Tibial artery (tissue), 4 donors: Measurements from ENCODE around the gene AP5Z1.

Experiments used
- DNase-seq, 2 donors: peaks; one replicate each; pipeline ENCODE4 v3.0.0-alpha.2; 2019
- H3K27ac ChIP-seq, 2 donors: fragments of 200-600 bp; sonication (generic) in 1 of 2; 1 replicate in 1 of 2; 2 replicates in 1 of 2; pipeline ENCODE4 v1.5.1; 2018 to 2019; ENCODE audit warnings: mild to moderate bottlenecking in 1 of 2
- H3K27me3 ChIP-seq, 2 donors: fragments of 200-600 bp; sonication (generic) in 1 of 2; one replicate each; pipeline versions ENCODE4 v1.5.1 to v1.6.0; 2016 to 2019
- H3K36me3 ChIP-seq, 3 donors: fragments of 200-600 bp; sonication (generic) in 2 of 3; one replicate each; pipeline ENCODE4 v1.5.1; 2016 to 2019; ENCODE audit warnings: mild to moderate bottlenecking in 2 of 3
- H3K4me1 ChIP-seq, 4 donors: fragments of 200-600 bp; sonication (generic) in 2 of 4; 1 replicate in 3 of 4; 2 replicates in 1 of 4; pipeline ENCODE4 v1.5.1; 2016 to 2019
- H3K4me3 ChIP-seq, 2 donors: fragments of 200-600 bp; sonication (generic) in 1 of 2; 1 replicate in 1 of 2; 2 replicates in 1 of 2; pipeline ENCODE4 v1.5.1; 2018 to 2019; ENCODE audit warnings: mild to moderate bottlenecking in 2 of 2
- H3K9me3 ChIP-seq, 3 donors: fragments of 200-600 bp; sonication (generic) in 1 of 3; one replicate each; pipeline ENCODE4 v1.5.1; 2016 to 2019
- intact Hi-C: fragments of 100-400 bp; cut with DNase I; formaldehyde crosslinking; loops from one replicate; pipeline ENCODE4 v1.15.0; 2023; ENCODE audit warnings: low total_unique reads
- TF ChIP-seq, protein P1 (sequence below), 2 experiments: fragments of 200-600 bp in 1 of 2; fragments of 450-650 bp in 1 of 2; IDR thresholded peaks; one replicate each; pipeline ENCODE4 v1.5.1; 2017 to 2019; ENCODE audit warnings: antibody characterized with exemption in 2 of 2, mild to moderate bottlenecking in 1 of 2, moderate library complexity in 1 of 2

Gene AP5Z1

DNA sequence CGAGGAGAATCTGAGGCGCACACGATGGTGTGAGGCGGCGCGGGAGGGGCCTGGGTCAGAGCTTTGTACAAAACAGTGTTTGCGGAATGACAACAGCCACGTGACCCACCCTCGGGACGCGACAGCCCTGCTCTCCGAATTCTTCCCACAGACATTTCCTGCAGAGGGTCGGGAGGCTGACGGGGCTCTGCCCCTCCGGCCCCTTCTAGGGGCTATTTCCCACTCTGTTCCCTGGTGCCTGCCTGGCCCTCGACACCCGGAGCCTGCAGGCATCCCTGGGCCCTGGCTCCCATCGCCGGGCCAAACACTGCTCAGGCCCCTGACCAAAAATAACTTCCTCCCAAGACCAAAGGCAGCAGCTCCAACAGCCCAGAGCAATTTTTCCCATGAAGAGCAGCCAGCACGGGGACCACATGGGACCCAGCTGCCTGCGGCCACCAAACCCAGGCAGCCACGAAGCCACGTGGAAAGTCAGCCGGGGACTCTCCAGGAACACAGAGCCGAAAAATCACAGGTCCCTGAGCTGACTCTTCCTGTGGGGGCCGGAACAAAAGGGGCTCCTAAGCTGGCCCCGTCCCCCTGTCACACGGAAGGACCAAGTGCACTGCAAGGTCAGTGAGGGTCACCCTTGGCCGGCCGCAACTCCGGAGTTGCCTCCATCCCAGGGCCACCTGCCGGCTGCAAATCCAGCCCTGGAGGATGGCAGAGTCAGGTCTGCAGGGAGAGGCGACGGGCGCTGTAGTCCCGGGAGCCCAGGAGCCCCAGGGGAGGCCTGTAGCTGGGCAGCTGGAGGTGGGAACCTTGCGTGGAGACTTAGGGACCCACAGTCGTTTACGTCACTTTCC, 44.4 kb downstream of the AP5Z1 start:
- no peak for DNase-seq
- Histone ChIP-seq H3K27me3 (peaks cover 0 to 2% of the 10 kb centered on the region in 2 donors), H3K4me1 (peaks cover 0 to 20% (median 14%) of the 10 kb centered on the region in 4 donors), H3K9me3 (no peaks in the 10 kb centered on the region), H3K36me3 (peaks cover 0 to 8% (median 0%) of the 10 kb centered on the region in 3 donors), H3K27ac (no peak overlapping the region), H3K4me3 (peak overlapping the region in 1 of 2 donors; percentile 25)
- TF ChIP-seq, protein P1, sequence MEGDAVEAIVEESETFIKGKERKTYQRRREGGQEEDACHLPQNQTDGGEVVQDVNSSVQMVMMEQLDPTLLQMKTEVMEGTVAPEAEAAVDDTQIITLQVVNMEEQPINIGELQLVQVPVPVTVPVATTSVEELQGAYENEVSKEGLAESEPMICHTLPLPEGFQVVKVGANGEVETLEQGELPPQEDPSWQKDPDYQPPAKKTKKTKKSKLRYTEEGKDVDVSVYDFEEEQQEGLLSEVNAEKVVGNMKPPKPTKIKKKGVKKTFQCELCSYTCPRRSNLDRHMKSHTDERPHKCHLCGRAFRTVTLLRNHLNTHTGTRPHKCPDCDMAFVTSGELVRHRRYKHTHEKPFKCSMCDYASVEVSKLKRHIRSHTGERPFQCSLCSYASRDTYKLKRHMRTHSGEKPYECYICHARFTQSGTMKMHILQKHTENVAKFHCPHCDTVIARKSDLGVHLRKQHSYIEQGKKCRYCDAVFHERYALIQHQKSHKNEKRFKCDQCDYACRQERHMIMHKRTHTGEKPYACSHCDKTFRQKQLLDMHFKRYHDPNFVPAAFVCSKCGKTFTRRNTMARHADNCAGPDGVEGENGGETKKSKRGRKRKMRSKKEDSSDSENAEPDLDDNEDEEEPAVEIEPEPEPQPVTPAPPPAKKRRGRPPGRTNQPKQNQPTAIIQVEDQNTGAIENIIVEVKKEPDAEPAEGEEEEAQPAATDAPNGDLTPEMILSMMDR (IDR thresholded peaks at IDR 0.05), result no peak
- intact Hi-C loops, result no loop called here

DNA sequence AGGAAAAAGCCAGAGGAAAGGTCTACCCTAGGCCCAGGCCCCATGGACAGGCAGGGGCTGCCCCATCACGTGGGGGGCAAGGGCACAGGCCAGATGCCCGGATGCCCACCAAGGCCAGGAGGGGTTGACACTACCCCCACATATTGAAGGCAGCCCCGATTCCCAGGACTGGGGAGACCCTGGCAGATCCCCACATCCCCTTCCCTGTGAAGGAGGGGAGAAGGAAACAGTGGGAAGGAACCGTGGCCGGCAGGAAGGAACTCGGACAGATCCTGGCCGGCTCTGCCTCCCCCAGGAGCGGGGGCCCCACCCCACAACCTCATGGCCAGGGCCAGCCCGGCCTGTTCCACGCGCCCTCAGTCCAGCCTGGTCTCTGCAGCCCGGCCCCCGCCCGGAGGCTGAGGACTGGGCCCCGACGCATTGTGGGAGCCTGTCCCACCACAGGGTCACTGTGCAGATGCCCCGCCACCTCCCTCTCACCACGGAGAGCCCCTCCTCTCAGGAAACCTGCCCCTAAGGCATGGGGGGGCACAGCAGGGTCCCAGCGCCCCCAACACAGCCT, 45.1 kb downstream of the AP5Z1 start:
- Histone ChIP-seq H3K9me3 (no peaks in the 10 kb centered on the region), H3K4me3 (no peak overlapping the region), H3K36me3 (peaks cover 0 to under 1% (median 0%) of the 10 kb centered on the region in 3 donors), H3K4me1 (peaks cover 0 to 20% (median 14%) of the 10 kb centered on the region in 4 donors), H3K27me3 (peaks cover 0 to 2% of the 10 kb centered on the region in 2 donors), H3K27ac (no peak overlapping the region)
- DNase-seq, result no peak
- TF ChIP-seq, protein P1 (IDR thresholded peaks at IDR 0.05), result no peak
- intact Hi-C loops, result no loop called here

DNA sequence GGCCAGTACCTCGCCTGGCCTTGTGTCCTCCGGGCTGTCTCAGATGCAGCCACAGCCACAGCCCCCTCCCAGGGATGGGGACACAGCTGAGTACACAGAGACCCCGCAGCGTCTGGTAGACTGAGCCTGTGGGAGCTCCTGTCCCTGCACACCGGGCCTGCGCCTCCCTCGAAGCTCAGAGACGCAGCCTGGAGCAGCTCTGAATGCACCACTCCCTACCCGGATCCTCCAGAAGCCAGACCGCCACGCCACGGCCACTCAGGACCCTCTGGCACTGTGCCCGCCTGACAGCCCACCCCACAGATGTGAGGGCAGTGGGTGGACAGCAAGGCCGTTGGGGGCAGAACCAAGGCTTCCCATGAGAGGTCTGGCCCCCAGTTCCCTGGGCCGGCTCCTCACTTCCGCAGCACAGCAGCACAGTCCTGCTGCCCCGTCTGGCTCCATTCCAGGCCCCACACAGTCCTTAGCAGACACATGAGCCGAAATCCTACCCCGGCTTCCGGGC, 45.6 kb downstream of the AP5Z1 start:
- Histone ChIP-seq H3K9me3 (no peaks in the 10 kb centered on the region), H3K27me3 (peaks cover 0 to 2% of the 10 kb centered on the region in 2 donors), H3K27ac (no peak overlapping the region), H3K4me1 (peaks cover 0 to 20% (median 14%) of the 10 kb centered on the region in 4 donors), H3K4me3 (no peak overlapping the region), H3K36me3 (no peaks in the 10 kb centered on the region)
- DNase-seq, result no peak
- TF ChIP-seq, protein P1 (IDR thresholded peaks at IDR 0.05), result no peak
- intact Hi-C loops, result no loop called here

DNA sequence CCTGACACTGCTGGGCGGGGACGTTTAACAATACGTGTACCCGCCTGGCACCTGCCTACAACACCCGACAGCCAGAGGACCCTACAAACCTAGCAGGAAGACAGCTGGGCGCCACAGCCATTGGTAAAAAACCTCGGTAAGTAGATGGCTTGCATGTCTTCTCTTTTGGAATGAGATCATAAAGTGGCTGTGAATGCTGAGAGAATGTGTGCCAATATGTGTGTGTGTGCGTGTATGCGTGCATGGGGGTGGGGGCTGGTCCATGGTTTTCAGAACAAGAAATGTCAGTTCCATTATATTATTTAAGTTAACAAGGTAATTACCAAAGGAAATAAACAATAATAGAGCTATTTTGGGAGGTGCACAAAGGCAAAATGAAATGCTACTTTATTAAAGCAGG, 47.3 kb downstream of the AP5Z1 start:
- Histone ChIP-seq H3K9me3 (no peaks in the 10 kb centered on the region), H3K4me3 (no peak overlapping the region), H3K27ac (no peak overlapping the region), H3K27me3 (peaks cover 0 to 2% of the 10 kb centered on the region in 2 donors), H3K36me3 (no peaks in the 10 kb centered on the region), H3K4me1 (peaks cover 0 to 20% (median 14%) of the 10 kb centered on the region in 4 donors)
- intact Hi-C loops, result no loop called here
- TF ChIP-seq, protein P1 (IDR thresholded peaks at IDR 0.05), result no peak
- DNase-seq, result no peak

DNA sequence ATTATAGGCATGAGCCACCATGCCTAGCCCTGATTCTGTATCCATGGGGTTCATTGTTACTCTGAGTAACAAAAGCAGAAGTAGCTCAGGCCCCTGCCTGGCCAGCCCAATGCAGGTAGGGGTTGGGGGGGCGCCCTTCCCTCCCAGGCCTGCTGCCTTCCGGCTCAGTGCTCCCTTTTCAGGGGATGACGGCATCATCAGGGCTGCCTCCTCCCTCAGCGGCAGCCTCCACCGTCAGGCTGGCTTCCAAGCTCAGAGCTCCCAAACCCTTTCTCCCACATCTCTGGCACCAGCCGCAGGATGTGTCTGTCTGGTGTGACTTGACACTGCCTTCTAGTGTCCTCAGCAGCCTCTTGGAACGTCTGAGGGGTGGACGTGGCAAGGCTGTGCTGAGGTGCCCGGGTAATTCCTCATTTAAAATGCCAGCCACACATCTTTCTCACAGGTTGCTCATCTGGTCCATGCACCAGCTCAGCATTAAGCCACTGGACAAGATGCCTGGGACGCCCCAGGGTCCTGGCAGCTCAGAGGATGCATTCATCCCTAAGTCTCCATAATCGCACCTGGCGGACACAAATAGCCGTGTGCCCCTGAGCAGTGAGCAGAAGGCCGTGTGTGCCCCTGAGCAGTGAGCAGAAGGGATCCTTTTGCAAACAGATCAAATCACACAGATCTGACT, 48.2 kb downstream of the AP5Z1 start:
- Histone ChIP-seq H3K27me3 (no peaks in the 10 kb centered on the region), H3K36me3 (no peaks in the 10 kb centered on the region), H3K4me1 (peaks cover 0 to 20% (median 14%) of the 10 kb centered on the region in 4 donors), H3K27ac (no peak overlapping the region), H3K9me3 (no peaks in the 10 kb centered on the region), H3K4me3 (no peak overlapping the region)
- intact Hi-C loops, result no loop called here
- TF ChIP-seq, protein P1 (IDR thresholded peaks at IDR 0.05), result no peak
- DNase-seq, result no peak
